ENCODE data around the gene GABRB1. TPM values are rescaled to one million over a fixed set of nuclear protein-coding genes. Genes with fewer than 3 reads are reported as not detected.

GABRB1 gene
- total RNA-seq, 3 donors from 2014 or later: 2.5 TPM; not detected in 2

DNA sequence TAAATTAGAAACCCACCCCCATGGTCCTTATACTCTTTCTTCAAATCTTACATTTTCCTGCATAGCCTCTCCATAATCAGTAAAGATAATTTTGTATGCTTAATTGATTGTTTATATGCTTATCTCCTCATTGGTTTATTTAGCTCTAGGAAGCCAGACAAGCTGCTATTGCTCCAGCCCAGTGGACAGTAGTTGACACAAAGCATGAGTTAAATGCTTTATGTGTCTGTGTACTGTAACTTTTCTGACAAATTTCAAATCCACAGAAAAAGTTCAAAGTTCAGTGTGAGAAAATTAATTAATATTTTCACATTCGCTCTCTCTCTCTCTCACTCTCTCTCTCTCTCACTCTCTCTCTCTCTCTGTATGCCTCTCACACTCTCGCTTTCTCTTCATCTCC is 181.7 kb downstream of the GABRB1 start:
- TF ChIP-seq, protein P1, sequence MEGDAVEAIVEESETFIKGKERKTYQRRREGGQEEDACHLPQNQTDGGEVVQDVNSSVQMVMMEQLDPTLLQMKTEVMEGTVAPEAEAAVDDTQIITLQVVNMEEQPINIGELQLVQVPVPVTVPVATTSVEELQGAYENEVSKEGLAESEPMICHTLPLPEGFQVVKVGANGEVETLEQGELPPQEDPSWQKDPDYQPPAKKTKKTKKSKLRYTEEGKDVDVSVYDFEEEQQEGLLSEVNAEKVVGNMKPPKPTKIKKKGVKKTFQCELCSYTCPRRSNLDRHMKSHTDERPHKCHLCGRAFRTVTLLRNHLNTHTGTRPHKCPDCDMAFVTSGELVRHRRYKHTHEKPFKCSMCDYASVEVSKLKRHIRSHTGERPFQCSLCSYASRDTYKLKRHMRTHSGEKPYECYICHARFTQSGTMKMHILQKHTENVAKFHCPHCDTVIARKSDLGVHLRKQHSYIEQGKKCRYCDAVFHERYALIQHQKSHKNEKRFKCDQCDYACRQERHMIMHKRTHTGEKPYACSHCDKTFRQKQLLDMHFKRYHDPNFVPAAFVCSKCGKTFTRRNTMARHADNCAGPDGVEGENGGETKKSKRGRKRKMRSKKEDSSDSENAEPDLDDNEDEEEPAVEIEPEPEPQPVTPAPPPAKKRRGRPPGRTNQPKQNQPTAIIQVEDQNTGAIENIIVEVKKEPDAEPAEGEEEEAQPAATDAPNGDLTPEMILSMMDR (IDR thresholded peaks at IDR 0.05): no peak
- TF ChIP-seq POLR2A (IDR thresholded peaks at IDR 0.05) (no peak), POLR2AphosphoS5 (IDR thresholded peaks at IDR 0.05) (no peak)
- Histone ChIP-seq H3K27ac (no peak overlapping the region), H3K4me3 (no peak overlapping the region)

DNA sequence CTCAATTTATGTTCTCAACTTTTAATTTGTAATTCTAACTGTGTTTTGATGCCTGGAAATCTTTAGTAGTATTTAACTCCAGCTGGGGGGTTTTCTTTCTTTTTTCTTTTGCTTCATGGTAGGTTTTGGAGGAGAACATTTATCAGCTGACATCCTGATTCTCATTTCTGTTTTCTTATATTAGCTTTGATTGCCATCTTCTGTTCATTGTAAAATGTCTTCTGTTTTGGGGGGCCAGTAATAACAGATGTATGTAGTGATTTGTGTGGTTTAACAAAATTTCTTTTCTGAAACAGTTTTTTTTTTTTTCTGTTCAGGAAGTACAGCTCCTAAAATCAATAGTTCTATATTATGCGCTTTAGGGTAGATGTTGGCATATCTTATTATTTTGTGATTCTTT is 182.2 kb downstream of the GABRB1 start:
- Histone ChIP-seq H3K4me3 (no peak overlapping the region), H3K9me3 (no peaks in the 10 kb centered on the region), H3K4me1 (no peaks in the 10 kb centered on the region), H3K36me3 (no peaks in the 10 kb centered on the region), H3K27ac (no peak overlapping the region), H3K27me3 (no peaks in the 10 kb centered on the region)
- no peak for DNase-seq (ENCODE audit: low spot score in 2 of 2)
- TF ChIP-seq POLR2AphosphoS5 (IDR thresholded peaks at IDR 0.05) (no peak), POLR2A (IDR thresholded peaks at IDR 0.05) (no peak)
- TF ChIP-seq, protein P1 (IDR thresholded peaks at IDR 0.05): no peak
- intact Hi-C loops (cut with DNase I; ENCODE audit: low total_unique reads): no loop called here

More for the DNA sequence above, 181.7 kb downstream of the GABRB1 start:
- no peak for DNase-seq (ENCODE audit: low spot score in 2 of 2)
- intact Hi-C loops (cut with DNase I; ENCODE audit: low total_unique reads): no loop called here
- H3K27me3 ChIP-seq: no peaks in the 10 kb centered on the region
- H3K9me3 ChIP-seq: no peaks in the 10 kb centered on the region
- H3K36me3 ChIP-seq: no peaks in the 10 kb centered on the region
- no peaks in the 10 kb centered on the region for H3K4me1 ChIP-seq

DNA sequence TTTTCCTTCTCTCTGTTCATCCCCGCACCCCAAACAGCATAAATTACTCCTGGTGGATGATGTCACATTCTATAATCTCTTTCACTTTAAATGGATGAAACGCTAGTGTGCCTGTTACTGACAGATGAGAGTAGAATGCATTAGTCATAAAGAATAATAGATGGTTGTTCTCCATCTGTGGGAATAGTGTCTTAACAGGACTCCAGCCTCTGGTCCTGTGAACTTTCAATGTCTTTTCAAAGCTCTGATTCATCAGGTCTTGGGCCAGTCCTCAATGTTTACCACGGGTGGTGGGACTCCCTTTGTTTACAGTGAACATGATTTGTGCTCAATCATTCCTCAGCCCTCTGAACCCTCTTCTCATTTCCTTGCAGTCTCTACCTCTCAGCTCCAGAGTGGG is 182.6 kb downstream of the GABRB1 start:
- intact Hi-C loops (cut with DNase I; ENCODE audit: low total_unique reads): no loop called here
- no peak for TF ChIP-seq POLR2AphosphoS5 (IDR thresholded peaks at IDR 0.05)
- TF ChIP-seq, protein P1 (IDR thresholded peaks at IDR 0.05): no peak
- no peak for TF ChIP-seq POLR2A (IDR thresholded peaks at IDR 0.05)
- no peak for DNase-seq (ENCODE audit: low spot score in 2 of 2)
- Histone ChIP-seq H3K36me3 (no peaks in the 10 kb centered on the region), H3K9me3 (no peaks in the 10 kb centered on the region), H3K27me3 (no peaks in the 10 kb centered on the region), H3K4me1 (no peaks in the 10 kb centered on the region), H3K4me3 (no peak overlapping the region), H3K27ac (no peak overlapping the region)

DNA sequence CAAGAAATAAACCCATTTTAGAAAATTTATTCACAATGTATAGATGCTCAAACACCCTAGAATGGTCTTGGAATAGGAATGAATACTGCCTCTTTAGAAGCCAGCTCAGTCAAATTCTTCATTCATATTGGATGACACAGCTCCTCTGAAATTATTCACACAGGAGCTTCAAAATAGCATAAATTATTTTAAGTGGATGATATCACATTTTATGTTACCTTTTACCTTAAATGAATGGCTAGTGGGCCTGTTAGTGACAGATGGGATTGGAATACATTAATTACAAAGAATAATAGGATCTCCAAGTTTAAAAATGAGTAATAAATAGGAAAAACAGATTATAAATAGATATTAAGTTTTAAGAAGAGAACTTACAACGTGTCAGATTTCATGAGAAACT is 184.4 kb downstream of the GABRB1 start:
- Histone ChIP-seq H3K9me3 (no peaks in the 10 kb centered on the region), H3K27me3 (no peaks in the 10 kb centered on the region), H3K36me3 (no peaks in the 10 kb centered on the region), H3K27ac (no peak overlapping the region), H3K4me3 (no peak overlapping the region), H3K4me1 (no peaks in the 10 kb centered on the region)
- no peak for DNase-seq (ENCODE audit: low spot score in 2 of 2)
- TF ChIP-seq, protein P1 (IDR thresholded peaks at IDR 0.05): no peak
- TF ChIP-seq POLR2A (IDR thresholded peaks at IDR 0.05) (no peak), POLR2AphosphoS5 (IDR thresholded peaks at IDR 0.05) (no peak)
- intact Hi-C loops (cut with DNase I; ENCODE audit: low total_unique reads): no loop called here

DNA sequence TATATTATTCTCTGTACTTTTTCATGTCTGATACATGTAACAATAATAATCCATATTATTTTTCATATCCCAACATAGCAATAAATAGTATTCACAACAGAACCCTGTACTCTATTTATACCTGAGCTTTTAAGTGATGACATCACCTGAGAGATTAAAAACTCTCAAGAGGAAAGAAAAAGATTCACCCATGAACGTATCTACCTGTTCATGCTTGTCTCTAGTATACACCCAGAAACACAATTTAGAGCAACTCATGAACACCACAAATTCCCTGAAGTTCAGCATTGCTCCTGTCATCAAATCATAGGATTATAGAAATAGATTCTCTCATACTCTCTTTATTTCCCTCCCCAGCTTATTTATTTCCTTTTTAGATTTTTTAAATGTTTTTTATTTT is 185.9 kb downstream of the GABRB1 start:
- Histone ChIP-seq H3K4me3 (no peak overlapping the region), H3K27me3 (no peaks in the 10 kb centered on the region), H3K9me3 (no peaks in the 10 kb centered on the region), H3K36me3 (no peaks in the 10 kb centered on the region), H3K4me1 (no peaks in the 10 kb centered on the region), H3K27ac (no peak overlapping the region)
- no peak for TF ChIP-seq POLR2AphosphoS5 (IDR thresholded peaks at IDR 0.05)
- TF ChIP-seq POLR2A (IDR thresholded peaks at IDR 0.05): no peak
- TF ChIP-seq, protein P1 (IDR thresholded peaks at IDR 0.05): no peak
- intact Hi-C loops (cut with DNase I; ENCODE audit: low total_unique reads): no loop called here
- DNase-seq (ENCODE audit: low spot score in 2 of 2): no peak
